Chondrocyte (in vitro differentiated cells): Measurements from ENCODE around the gene CTTNBP2NL. TPM values are rescaled to one million over a fixed set of nuclear protein-coding genes. Genes with fewer than 3 reads are reported as not detected.

Experiments
- DNase-seq: peaks from one replicate; pipeline ENCODE4 v3.0.0; 2021; ENCODE audit warnings: mixed read lengths, low spot score
- H3K27ac Mint-ChIP-seq: one replicate; pipeline ENCODE4 v1.8.0; 2021; ENCODE audit warnings: mild to moderate bottlenecking, moderate library complexity, mixed read lengths; ENCODE audit not compliant: unreplicated experiment
- H3K27me3 Mint-ChIP-seq: 2 replicates; pipeline ENCODE4 v1.8.0; 2021; ENCODE audit warnings: low read depth, mixed read lengths
- H3K36me3 Mint-ChIP-seq: 2 replicates; pipeline ENCODE4 v1.8.0; 2021; ENCODE audit warnings: low read depth, mixed read lengths
- H3K4me1 Mint-ChIP-seq: 2 replicates; pipeline ENCODE4 v1.8.0; 2021; ENCODE audit warnings: low read depth, mild to moderate bottlenecking, mixed read lengths
- H3K4me3 Mint-ChIP-seq: one replicate; pipeline ENCODE4 v1.8.0; 2021; ENCODE audit warnings: mild to moderate bottlenecking, moderate library complexity, mixed read lengths; ENCODE audit not compliant: unreplicated experiment
- H3K9me3 Mint-ChIP-seq: 2 replicates; pipeline ENCODE4 v1.8.0; 2021; ENCODE audit warnings: low read depth, mixed read lengths
- CTCF ChIP-seq: fragments of 200-600 bp; sonication (generic); IDR thresholded peaks from 2 replicates; pipeline ENCODE4 v1.5.0; 2021; ENCODE audit warnings: antibody characterized with exemption, mild to moderate bottlenecking, moderate library complexity
- total RNA-seq: library from RNA; stranded (reverse); gene quantifications from 3 replicates; pipeline ENCODE4 v1.2.1, GENCODE V29; 2021

CTTNBP2NL gene
- total RNA-seq, 1 donor from 2014 or later = 52.2 TPM

- no peak for DNase-seq
- Mint-ChIP-seq H3K36me3 (no peaks in the 10 kb centered on the region), H3K4me1 (peaks cover 74% of the 10 kb centered on the region), H3K4me3 (peak overlapping the region; percentile 78), H3K9me3 (no peaks in the 10 kb centered on the region), H3K27ac (peak overlapping the region; percentile 88), H3K27me3 (no peaks in the 10 kb centered on the region)
- peak; percentile 95 for TF ChIP-seq CTCF
Observed at GRCh38 chr1:112390775-112391602, 5.0 kb upstream of the CTTNBP2NL start.

- no peaks in the 10 kb centered on the region for H3K27me3 Mint-ChIP-seq
Observed at GRCh38 chr1:112391603-112391940, 4.4 kb upstream of the CTTNBP2NL start.

GRCh38 chr1:112393631-112393974 is 2.4 kb upstream of the CTTNBP2NL start:
- peak overlapping the region; percentile 40 for H3K4me3 Mint-ChIP-seq
- H3K4me1 Mint-ChIP-seq = peaks cover 82% of the 10 kb centered on the region
- peak overlapping the region; percentile 96 for H3K27ac Mint-ChIP-seq
- no peak for TF ChIP-seq CTCF
- no peaks in the 10 kb centered on the region for H3K36me3 Mint-ChIP-seq
- DNase-seq = no peak
- H3K9me3 Mint-ChIP-seq = no peaks in the 10 kb centered on the region
- H3K27me3 Mint-ChIP-seq = no peaks in the 10 kb centered on the region

More at GRCh38 chr1:112391603-112391940, 4.4 kb upstream of the CTTNBP2NL start:
- DNase-seq = no peak
- no peak for TF ChIP-seq CTCF
- Mint-ChIP-seq H3K4me1 (peaks cover 74% of the 10 kb centered on the region), H3K9me3 (no peaks in the 10 kb centered on the region), H3K4me3 (peak overlapping the region; percentile 78), H3K36me3 (no peaks in the 10 kb centered on the region), H3K27ac (peak overlapping the region; percentile 88)

GRCh38 chr1:112394743-112395062 is 1.3 kb upstream of the CTTNBP2NL start:
- no peak for DNase-seq
- H3K27me3 Mint-ChIP-seq = no peaks in the 10 kb centered on the region
- H3K9me3 Mint-ChIP-seq = no peaks in the 10 kb centered on the region
- no peak for TF ChIP-seq CTCF
- peaks cover 84% of the 10 kb centered on the region for H3K4me1 Mint-ChIP-seq
- peak overlapping the region; percentile 96 for H3K27ac Mint-ChIP-seq
- peak overlapping the region; percentile 60 for H3K4me3 Mint-ChIP-seq
- H3K36me3 Mint-ChIP-seq = peaks cover 2% of the 10 kb centered on the region

GRCh38 chr1:112395256-112395820 is 676 bp upstream of the CTTNBP2NL start:
- peaks cover 2% of the 10 kb centered on the region for H3K36me3 Mint-ChIP-seq
- TF ChIP-seq CTCF = no peak

More at GRCh38 chr1:112395256-112395820, 676 bp upstream of the CTTNBP2NL start:
- Mint-ChIP-seq H3K9me3 (no peaks in the 10 kb centered on the region), H3K27me3 (no peaks in the 10 kb centered on the region), H3K27ac (peak overlapping the region; percentile 99), H3K4me1 (peaks cover 82% of the 10 kb centered on the region), H3K4me3 (peak overlapping the region; percentile 91)
- DNase-seq = no peak
